HG02610 (cell line): Measurements from ENCODE around the gene ISCU.

Experiments used
- ATAC-seq: cut with Tn5 transposase; IDR thresholded peaks from one replicate; pipeline ENCODE4 v1.9.1; 2021; ENCODE audit warnings: mild to moderate bottlenecking, moderate library complexity; ENCODE audit not compliant: unreplicated experiment

ISCU gene

DNA sequence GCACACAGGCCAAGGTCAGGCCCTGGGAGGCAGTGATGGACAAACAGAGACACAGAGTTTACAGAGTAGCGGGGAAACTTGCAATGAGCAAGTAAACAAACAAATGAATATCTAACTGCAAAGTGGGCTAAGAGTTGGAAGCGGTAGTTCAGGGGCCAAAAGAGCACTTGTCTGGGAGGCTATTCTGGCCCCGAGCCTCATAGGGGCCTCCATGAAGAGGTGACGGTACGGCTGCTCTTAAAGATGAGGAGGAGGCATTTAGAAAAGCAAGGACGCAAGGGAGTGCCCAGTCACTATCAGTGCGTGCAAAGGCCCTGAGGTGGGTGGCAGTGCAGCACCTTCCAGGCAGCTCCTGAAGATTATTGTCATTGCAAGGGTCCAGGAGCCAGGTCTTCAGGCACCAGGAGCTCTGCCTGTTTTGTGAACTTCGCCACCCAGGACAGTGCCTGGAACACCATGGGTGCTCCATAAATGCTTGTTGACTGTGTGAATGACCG lies 39.9 kb downstream of the ISCU start:
- no peak for ATAC-seq

DNA sequence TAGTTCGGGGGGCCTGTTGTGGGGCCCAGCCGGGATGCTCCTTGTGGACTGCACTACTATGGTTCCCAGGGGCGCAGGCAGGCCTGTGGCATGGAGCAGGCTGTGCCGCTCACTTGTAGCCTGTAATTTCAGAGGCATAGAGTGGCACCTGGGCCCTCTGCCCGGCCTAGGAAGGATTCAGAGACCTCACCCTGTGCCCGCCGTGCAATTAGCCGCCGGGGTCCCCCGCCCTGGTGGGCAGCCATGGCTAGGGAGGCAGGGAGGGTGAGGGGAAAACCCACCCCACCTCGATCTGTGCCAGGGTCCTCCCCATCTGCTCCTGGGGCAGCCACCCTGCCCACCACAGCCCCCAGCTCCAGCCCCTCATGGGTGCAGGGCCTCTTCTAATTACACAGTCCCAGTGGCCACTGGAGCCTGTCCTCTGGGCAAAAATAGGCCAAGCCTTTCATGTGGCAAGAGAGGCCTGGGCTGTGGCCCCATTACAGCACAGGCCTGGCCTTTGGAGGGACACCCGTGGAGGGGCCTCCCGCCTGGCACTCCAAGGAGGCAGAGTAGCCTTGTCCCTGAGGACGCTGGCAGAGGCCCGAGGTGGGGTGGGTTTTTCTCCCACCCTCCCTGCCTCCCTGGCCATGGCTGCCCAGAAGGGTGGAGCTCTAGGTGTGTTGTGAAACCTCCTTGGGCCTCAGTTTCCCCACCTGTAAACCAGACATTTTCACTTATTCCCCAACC lies 40.7 kb downstream of the ISCU start:
- no peak for ATAC-seq

DNA sequence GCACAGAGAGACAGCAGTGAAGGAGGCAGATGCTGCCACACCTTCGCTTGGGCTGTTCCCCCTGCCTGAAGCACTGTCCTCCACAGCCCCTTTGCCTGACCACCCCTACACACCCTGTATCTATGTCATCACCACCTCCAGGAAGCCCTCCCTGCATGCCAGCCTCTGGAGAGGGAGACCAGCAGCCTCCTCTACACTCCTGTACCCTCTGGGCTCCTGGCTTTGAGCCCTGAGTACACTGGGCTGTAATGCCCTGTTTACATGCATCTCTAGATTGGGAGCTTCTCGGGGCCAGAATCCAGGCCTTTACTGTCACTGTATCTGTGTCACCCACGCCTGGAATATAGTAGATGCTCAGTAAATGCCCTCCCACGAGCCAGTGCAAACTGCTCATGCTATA lies 41.3 kb downstream of the ISCU start:
- no peak for ATAC-seq

DNA sequence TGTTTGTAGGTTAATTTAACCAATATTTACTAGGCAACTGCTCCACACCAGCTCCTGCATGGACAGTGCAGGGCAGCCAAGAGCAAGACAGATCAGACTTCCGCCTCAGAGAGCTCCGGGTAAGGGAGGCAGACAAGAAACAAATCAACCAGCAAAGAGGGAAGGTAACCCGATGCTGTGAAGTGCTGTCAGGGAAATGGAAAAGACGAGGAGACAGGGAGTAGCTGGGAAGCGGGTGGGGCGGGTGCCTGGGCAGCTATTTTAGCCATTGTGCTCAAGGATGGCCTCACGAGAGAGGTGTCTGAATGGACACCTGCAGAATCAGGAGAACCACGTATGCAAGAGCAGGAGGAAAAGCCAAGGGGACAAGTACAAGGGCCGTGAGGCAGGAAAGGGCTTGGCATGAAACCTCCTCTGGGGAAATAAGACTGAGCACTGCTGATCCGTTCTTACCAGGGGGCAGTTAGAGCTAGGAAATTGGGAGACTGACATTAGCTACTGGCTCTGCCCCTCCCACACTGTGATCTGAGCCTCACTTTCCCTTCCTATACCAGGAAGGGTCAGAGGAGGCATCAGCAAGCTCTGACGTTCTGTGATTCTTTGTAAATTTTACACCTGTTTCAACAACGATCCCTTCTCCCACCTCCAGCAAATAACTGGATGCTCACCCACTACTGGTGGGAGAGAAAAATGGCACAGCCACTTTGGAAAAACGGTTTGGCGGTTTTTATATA lies 42.0 kb downstream of the ISCU start:
- no peak for ATAC-seq

DNA sequence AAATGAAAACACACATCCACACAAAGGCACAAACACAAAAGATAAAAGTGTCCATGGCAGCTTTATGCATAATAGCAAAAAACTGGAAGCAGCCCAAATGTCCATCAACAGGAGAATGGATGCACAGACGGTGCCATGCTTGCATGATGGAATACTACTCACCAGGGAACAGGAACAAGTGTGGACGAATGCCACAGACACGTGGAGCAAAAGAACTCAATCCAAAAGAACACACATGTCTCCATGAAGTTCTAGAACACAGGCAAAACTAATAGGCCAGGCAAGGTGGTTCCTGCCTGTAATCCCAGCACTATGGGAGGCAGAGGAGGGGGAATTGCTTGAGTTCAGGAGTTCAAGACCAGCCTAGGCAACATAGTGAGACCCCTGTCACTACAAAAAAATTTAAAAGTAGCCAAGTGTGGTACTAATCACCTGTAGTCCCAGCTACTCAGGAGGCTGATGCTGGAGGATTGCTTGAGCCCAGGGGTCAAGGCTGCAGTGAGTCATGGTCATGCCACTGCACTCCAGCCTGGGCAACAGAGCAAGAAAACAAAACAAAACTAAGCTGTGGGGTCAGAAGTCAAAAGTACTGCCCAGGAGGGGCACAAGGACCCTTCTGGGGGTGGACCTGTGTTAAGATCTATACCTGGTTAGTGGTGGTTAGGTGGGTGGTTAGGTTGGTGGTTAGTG lies 42.7 kb downstream of the ISCU start:
- ATAC-seq = no peak

DNA sequence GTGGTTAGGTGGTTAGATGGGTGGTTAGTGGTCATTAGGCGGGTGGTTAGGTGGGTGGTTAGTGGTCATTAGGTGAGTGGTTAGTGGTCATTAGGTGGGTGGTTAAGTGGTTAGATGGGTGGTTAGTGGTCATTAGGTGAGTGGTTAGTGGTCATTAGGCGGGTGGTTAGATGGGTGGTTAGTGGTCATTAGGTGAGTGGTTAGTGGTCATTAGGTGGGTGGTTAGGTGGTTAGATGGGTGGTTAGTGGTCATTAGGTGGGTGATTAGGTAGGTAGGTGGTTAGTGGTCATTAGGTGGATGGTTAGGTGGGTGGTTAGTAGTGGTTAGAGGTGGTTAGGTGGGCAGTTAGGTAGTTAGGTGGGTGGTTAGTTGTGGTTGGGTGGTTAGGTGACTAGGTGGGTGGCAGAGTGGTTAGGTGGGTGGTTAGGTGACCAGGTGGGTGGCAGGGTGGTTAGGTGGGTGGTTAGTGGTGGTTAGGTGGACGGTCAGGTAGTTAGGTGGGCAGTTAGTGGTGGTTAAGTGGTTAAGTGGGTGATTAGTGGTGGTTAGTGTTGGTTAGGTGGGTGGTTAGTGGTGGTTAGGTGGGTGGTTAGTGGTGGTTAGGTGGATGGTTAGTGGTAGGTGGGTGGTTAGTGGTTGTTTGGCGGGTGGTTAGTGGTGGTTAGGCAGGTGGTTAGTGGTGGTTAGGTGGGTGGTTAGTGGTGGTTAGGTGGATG lies 43.5 kb downstream of the ISCU start:
- no peak for ATAC-seq

DNA sequence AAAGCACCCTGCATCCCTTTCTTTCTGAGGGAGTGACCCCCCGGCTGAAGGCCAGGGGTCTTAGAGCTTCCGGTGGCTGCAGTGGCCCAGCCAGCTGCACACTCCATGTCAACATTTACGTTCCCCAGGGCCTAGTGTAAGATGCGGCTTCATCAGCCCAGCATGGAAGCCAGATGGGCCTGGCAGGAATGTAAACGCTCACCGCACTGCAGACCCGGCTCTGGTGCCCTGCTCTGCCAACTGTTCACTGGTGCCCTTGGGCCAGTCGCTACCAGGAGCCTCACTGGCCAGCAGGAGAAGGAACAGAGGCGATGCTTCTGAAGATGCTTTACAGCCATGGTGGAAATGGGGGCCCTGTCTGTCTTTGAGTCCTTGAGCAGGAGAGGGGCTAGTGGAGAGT lies 44.1 kb downstream of the ISCU start:
- no peak for ATAC-seq

DNA sequence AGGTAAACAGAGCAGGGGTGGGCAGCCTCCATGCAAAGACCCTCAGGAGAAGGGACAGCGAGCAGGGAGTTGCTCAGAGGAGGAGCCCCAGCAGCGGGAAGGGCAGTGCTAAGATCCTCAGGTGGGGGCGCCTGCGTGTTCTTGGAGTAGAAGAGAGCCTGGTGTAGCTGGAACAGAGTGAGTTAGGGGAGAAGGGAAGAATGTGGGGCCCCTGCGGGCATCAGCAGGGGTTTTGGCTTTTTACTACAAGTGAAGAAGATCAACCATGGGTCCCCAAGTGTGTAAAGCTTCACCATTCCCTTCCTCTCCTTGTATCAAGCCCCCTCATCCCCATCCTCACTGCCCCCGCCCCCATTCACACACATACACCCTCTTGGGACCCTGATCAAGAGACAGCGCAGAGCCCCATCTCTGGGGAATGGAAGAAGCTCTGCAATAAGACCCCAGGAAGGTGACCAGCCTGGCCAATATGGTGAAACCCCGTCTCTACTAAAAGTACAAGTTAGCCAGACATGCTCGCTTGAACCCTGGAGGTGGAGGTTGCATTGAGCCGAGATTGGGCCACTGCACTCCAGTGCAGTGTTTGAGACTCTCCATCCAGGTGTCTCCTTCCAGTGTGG lies 45.7 kb downstream of the ISCU start:
- ATAC-seq = no peak

DNA sequence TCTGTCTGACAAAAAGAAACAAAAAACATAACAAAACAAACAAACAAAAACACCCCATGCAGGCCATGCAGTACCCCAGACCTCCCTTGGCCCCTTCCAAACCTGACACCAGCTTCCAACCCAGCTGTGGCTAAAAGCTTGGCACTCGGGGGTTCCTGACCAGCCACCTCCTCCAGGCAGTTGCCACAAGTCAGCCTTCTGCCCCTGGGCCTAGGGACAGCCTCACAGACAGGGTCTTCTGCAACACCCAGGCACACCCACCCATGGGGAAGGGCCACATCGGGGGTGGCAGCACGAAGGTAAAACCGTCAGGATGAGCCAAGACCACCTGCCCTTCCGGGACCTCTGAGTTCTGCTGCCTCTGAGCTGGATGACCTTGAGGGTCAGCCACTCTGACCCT lies 46.2 kb downstream of the ISCU start:
- no peak for ATAC-seq

DNA sequence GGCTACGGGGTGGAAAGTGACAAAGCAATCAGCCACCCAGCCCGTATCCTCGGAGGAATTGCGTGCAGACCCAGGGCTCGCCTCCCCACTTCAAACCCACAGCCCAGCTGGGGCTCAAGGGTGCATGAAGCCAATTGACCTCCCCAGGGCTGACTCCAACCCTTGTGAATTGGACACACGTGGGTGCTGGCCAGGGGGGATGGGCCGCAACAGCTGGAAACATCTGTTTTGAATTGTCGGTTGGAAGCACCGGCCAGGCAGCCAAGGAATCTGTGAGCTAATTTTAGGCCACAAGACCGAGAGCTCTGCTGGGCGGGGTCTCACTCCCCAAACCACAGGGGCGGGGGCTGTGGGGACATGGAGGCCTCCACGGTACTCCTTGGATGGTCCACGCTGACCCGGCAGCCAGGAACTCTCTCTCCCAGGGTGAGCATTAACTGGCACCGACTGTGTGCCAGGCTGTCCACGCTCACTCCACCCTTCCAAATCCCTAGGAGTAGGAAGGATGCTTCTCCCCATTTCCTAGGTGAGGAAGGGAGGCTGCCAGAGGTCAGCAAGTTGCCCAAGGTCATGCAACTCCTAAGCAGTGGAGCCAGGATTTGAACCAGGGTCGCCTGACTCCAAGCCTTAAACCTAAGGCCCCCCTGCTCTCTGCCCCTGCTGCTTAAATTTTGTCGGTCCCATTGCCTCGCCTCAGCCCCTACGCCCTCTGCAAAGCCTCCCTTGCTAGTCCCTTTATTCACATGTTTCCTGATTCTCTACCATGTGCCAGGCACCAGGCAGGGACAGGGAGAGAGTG lies 47.3 kb downstream of the ISCU start:
- ATAC-seq = peak; percentile 63

DNA sequence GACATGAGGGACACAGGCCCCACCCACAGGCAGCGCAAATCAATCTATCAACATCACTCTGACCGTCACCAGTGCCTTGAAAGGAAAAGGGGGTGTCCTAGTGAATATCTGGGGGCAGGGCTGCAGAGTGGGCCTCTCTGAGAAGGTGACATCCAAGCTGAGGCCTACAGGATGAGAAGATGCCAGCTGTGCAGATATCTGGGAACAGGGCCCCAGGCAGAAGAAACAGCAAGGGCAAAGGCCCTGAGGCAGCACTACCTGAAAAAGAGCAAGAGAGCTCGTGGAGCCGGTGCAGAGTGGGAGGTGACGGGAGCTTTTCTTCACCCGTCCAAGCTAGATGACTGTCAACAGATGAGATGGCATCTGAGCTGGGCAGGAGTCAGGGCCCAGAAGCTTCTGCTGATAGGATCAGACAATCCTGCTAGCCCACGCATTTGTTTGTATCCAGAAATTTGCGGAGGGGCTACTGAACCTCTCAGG lies 48.0 kb downstream of the ISCU start:
- ATAC-seq = no peak

DNA sequence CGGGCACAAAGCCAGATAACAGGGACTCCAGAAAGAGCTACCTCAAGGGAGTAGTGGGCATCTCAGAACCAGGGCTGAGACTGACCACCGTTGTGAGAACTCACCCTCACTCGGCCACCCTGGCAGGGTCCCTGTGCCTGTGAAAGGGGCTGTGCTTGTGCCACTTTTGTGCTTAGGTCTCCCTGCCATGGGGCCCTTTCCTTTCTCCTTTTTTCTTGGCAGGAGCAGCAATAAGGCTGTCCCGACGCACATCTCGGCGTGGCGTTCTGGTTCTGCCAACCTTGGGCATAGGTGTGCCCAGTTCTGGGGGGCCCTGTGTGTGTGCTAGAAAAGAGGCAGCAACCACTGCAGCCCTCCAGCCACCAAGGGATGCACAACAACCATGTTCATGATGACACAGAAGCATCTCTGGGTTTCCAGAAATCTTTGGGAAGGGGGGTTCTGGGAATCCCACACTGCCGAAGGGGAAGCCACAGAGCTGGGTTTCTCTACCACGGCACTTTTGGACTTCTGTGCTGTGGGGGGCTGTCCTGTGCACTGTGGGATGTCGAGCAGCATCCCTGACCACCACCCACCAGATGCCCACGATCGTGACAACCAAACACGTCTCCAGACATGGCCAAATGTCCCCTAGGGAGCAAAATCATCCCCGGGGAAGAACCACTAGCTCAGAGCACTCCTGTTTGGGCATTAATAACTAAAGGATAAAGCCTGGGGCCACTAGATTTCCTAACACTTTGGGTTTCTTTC lies 48.6 kb downstream of the ISCU start:
- no peak for ATAC-seq

DNA sequence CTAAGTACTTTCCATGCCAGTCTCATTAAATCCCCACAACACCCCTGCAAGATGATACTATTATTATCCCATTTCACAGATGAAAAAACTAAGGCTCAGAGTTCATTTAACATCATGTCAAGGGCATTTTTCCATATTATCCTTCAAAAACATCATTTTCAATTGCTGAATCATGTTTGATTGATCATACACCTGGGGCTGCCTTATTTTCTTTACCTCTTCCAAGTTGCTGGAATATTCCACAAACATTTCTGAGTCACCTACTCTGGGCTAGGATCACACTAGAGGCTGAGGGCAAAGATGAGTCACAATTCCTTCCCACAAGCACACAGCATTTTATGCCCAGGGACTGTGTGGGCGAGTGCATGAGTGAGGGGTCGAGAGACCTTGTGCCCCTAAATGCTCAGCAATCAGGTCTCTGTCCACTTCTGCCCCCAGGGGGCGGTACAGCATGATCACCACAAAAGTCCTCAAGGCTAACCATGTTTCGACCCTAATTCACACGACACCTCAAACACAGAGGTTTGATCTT lies 49.6 kb downstream of the ISCU start:
- no peak for ATAC-seq

DNA sequence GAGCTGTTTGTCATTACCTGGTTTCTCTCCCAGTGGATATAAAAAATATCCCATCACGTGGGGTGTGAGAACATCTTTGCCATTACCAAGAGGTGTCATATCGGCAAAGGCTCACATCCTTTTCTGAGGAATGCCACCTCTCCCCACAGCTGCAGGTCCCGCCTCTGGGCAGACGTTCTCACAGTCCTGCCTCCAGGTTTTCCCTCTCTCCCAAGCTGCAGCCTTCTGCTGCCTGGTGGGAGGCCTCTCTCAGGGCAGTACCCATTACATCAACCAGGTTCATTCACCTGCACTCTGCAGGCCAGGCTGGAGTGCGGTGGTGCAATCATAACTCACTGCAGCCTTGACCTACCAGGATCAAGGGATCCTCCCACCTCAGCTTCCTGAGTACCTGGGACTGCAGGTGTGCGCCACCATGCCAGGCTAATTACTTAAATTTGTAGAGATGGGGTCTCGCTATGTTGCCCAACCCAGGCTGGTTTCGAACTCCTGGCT lies 50.4 kb downstream of the ISCU start:
- no peak for ATAC-seq

DNA sequence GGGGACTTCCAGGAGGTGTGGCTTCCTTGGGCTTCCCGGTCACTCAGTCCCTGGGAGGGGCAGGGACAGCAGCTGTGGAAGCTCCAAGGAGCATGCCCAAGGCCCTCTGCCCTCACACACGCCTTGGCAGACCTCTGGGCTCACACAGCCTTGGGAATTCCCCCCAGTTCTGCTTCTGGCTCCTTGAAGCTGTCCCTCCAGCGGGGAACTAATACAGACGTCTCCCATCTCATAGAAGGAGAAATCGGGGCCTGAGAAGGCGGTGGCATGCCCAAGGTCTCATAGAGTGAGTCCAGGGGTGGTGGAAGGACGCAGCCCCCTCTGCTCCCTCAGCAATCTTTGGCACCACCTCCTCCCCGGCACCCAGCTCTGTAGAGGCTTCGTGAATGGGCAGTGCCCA lies 51.2 kb downstream of the ISCU start:
- no peak for ATAC-seq

DNA sequence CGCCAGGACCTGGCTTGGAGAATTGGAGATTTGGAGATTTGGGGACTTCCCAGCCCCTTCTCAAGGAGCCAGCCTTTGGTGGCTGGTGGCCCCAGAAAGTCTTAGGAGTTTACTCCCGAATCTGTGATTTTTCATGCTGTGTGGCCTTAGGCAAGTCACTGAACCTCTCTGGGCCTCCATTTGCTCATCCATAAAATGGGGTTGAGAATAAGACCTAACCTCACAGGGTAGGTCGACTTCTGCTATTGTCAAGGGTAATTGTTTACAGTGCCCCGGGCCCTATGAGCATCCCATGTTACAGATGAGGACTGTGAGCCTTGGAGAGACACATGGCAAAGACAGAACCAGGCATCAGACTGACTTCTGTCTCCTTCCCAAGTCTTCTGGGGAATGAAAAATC lies 51.6 kb downstream of the ISCU start:
- ATAC-seq = no peak

DNA sequence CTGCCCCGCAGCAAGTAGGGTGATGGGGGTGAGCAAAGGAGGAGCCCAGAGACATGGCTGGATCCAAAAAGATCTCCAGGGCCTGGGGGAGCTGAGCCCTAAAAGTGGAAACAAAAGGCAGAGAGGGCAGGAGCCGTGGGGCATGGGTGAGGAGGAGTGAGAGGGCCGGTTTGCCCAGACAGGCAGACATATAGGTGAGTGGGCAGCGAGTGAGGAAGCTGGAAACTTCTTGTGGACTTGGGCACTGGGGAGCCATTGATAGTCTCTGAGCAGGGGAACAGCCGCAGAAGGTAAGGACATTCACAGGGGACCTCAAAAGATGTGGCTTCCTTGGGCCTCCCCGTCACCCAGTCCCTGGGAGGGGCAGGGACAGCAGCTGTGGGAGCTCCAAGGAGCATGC lies 52.2 kb downstream of the ISCU start:
- ATAC-seq = no peak

DNA sequence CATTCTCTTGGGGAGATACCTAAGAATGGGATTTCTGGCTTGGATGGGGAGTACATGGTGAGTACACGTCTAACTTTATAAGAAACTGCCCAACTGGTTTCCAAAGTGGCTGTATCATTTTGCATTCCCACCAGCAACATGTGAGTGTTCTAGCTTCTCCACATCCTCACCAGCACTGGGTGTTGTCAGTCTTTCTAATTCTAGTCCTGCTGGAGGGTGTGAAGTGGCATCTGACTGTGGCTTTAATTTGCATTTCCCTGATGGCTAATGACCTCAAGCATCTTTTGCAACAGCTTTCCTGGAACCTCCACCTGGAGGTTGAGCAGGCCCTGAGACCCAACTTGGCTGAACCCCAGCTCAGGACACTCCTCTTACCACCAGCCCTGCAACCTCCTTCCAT lies 53.5 kb downstream of the ISCU start:
- no peak for ATAC-seq

DNA sequence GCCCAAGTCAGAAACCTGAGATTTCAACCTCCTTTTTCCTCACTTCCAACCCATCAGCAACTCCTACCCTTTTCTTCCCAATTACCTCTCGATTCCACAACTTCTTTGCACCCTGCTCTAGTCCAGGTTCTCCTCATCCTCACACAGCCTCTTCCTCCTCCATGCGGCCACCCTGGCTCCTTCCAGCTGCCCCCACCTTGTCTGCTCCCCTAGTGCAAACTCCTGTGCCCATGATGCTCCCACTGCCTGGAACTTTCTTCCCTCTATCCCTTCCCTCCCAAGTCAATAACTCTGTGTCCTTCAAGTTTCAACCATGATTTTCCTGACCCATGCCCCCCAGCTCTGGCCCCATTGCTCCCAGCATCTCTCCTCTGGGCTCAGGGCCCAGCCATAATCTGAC lies 54.0 kb downstream of the ISCU start:
- ATAC-seq = no peak
